GM06990 (cell line): ENCODE results near the gene TRMU.

Experiments used
- DNase-seq: peaks from one replicate; pipeline ENCODE4 v3.0.0-alpha.2; 2011; ENCODE audit not compliant: insufficient read length; ENCODE audit errors: extremely low read depth
- H3K27me3 ChIP-seq: replicated peaks from 2 replicates; pipeline ENCODE4 v1.6.0; 2011; ENCODE audit warnings: low read length; ENCODE audit not compliant: control insufficient read depth, insufficient read depth
- H3K36me3 ChIP-seq: 2 replicates; pipeline ENCODE4 v1.5.1; 2011; ENCODE audit warnings: low read length; ENCODE audit not compliant: control insufficient read depth, insufficient read depth
- H3K4me3 ChIP-seq: replicated peaks from 2 replicates; pipeline ENCODE4 v1.5.1; 2011; ENCODE audit warnings: low read depth, mild to moderate bottlenecking, control low read depth, low read length
- TF ChIP-seq, protein P1 (sequence below): IDR thresholded peaks from 2 replicates; pipeline ENCODE4 v1.5.1; 2011; ENCODE audit warnings: low read length, control low read depth, mild to moderate bottlenecking, inconsistent platforms; ENCODE audit not compliant: insufficient read depth, poor library complexity, severe bottlenecking

Gene TRMU

DNA sequence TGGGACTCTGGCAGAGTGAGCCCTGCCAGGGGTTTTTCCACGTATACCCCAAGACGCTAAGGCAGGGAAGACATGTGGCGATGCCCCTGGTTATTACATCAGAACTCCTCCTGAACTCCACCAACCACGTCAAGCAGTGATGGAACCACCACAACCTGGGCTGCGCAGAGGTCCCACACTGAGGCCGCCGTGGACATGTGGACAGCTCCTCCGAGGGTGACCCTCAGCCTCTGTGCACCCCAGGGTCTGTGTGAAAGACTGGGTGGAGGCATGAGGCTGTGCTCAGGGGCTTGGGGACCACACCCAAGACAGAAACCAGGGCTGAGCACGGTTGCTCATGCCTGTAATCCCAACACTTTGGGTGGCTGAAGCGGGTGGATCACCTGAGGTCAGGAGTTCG, 52.2 kb downstream of the TRMU start:
- H3K27me3 ChIP-seq: no peaks in the 10 kb centered on the region
- no peak overlapping the region for H3K4me3 ChIP-seq
- no peaks in the 10 kb centered on the region for H3K36me3 ChIP-seq
- no peak for DNase-seq
- TF ChIP-seq, protein P1, sequence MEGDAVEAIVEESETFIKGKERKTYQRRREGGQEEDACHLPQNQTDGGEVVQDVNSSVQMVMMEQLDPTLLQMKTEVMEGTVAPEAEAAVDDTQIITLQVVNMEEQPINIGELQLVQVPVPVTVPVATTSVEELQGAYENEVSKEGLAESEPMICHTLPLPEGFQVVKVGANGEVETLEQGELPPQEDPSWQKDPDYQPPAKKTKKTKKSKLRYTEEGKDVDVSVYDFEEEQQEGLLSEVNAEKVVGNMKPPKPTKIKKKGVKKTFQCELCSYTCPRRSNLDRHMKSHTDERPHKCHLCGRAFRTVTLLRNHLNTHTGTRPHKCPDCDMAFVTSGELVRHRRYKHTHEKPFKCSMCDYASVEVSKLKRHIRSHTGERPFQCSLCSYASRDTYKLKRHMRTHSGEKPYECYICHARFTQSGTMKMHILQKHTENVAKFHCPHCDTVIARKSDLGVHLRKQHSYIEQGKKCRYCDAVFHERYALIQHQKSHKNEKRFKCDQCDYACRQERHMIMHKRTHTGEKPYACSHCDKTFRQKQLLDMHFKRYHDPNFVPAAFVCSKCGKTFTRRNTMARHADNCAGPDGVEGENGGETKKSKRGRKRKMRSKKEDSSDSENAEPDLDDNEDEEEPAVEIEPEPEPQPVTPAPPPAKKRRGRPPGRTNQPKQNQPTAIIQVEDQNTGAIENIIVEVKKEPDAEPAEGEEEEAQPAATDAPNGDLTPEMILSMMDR: no peak

GRCh38 chr22:46388647-46389046, 53.1 kb downstream of the TRMU start:
- no peaks in the 10 kb centered on the region for H3K27me3 ChIP-seq

GRCh38 chr22:46389081-46389480, 53.6 kb downstream of the TRMU start:
- no peak overlapping the region for H3K4me3 ChIP-seq
- no peaks in the 10 kb centered on the region for H3K27me3 ChIP-seq
- DNase-seq: no peak
- H3K36me3 ChIP-seq: no peaks in the 10 kb centered on the region
- TF ChIP-seq, protein P1: no peak

More at GRCh38 chr22:46388647-46389046, 53.1 kb downstream of the TRMU start:
- no peaks in the 10 kb centered on the region for H3K36me3 ChIP-seq
- H3K4me3 ChIP-seq: no peak overlapping the region
- TF ChIP-seq, protein P1: no peak
- DNase-seq: no peak

- no peaks in the 10 kb centered on the region for H3K27me3 ChIP-seq
- TF ChIP-seq, protein P1: no peak
- no peak for DNase-seq
- H3K4me3 ChIP-seq: no peak overlapping the region
- no peaks in the 10 kb centered on the region for H3K36me3 ChIP-seq
Measured at GRCh38 chr22:46390105-46390651, 54.7 kb downstream of the TRMU start.

DNA sequence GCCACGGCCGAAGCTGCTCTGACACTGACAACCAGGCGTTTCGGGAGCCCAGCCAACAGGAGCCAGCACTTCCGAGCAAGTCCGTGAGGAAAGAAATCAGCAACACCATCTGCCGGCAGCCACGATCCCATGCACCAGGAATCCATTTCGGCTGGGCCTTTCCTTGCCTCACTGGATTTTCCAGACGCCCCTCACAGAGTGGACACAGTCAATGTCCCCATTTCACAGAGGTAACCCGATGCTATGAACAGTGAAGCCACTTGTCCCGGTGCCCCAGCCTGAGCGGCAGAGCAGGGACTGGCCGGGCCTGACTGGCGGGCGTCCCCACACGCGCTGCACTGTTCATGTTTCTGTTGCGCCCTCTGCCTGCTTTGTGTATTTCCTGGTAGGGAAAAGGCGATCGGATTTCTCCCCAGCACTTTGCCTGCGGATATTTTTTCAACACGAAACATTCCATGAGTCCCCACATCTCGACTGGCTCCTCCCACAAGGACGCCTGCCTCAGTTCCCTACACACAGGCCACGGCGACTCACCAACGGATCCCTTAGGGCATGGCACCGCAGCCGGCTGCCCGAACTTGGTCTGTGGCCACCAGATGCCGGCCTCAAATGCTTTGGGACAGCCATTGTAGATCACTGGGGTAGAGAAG, 55.3 kb downstream of the TRMU start:
- no peak for DNase-seq
- Histone ChIP-seq H3K4me3 (no peak overlapping the region), H3K36me3 (no peaks in the 10 kb centered on the region), H3K27me3 (no peaks in the 10 kb centered on the region)
- TF ChIP-seq, protein P1: no peak
